Activated T-helper 9 cell treated with anti-CD3 and anti-CD28 coated beads, Interleukin-2, amount 50 U/mL, for 16 hours (primary cell): ENCODE results near the gene CCDC127.
"Not testable (repeated sequence)": the region's sequence is repeated elsewhere in the genome, so short reads cannot be mapped to it uniquely, and the experiment has no call there.

Experiments used
- DNase-seq: peaks from one replicate; pipeline ENCODE4 v3.0.0-alpha.2; 2020; ENCODE audit warnings: low read depth

Gene CCDC127

GRCh38 chr5:203246-203930, 14.6 kb downstream of the CCDC127 start:
- no peak for DNase-seq

GRCh38 chr5:201672-202071, 16.3 kb downstream of the CCDC127 start:
- DNase-seq, result no peak

- DNase-seq, result no peak
Observed at GRCh38 chr5:200985-201384, 17.0 kb downstream of the CCDC127 start.

- DNase-seq, result no peak
Observed at GRCh38 chr5:199950-200645, 17.9 kb downstream of the CCDC127 start.

GRCh38 chr5:199197-199949, 18.6 kb downstream of the CCDC127 start:
- DNase-seq, result no peak

- DNase-seq, result no peak
Observed at GRCh38 chr5:198516-199196, 19.3 kb downstream of the CCDC127 start.

GRCh38 chr5:197892-198489, 20.0 kb downstream of the CCDC127 start:
- no peak for DNase-seq

GRCh38 chr5:197031-197430, 20.9 kb downstream of the CCDC127 start:
- DNase-seq, result not testable (repeated sequence)

GRCh38 chr5:196350-196749, 21.6 kb downstream of the CCDC127 start:
- DNase-seq, result no peak

GRCh38 chr5:195401-196160, 22.4 kb downstream of the CCDC127 start:
- no peak for DNase-seq

GRCh38 chr5:194603-195209, 23.2 kb downstream of the CCDC127 start:
- DNase-seq, result no peak

GRCh38 chr5:194102-194501, 23.9 kb downstream of the CCDC127 start:
- DNase-seq, result no peak

GRCh38 chr5:192970-193831, 24.8 kb downstream of the CCDC127 start:
- DNase-seq, result no peak

- DNase-seq, result no peak
Observed at GRCh38 chr5:192691-192969, 25.3 kb downstream of the CCDC127 start.

- no peak for DNase-seq
Observed at GRCh38 chr5:191949-192690, 25.8 kb downstream of the CCDC127 start.

GRCh38 chr5:191036-191948, 26.7 kb downstream of the CCDC127 start, which contains the start of gene LRRC14B:
Gene LRRC14B (plus strand): TSS chr5:191495. CDS start chr5:191539, 44 bp downstream.
- no peak for DNase-seq

GRCh38 chr5:190366-191035, 27.5 kb downstream of the CCDC127 start:
- DNase-seq, result no peak

GRCh38 chr5:189976-190365, 28.0 kb downstream of the CCDC127 start:
- DNase-seq, result no peak
